Prostate gland (tissue), 2 donors: ENCODE results near the gene TNS1. TPM values are rescaled to one million over a fixed set of nuclear protein-coding genes. Genes with fewer than 3 reads are reported as not detected.
A peak's percentile ranks its signal among the peaks of the same experiment; 100 is the strongest.

Experiments used
- DNase-seq: peaks from one replicate; pipeline ENCODE4 v3.0.0-alpha.2; 2019; ENCODE audit warnings: low spot score
- H3K27ac ChIP-seq, 2 donors: fragments of 200-600 bp; sonication (generic); 2 replicates each; pipeline ENCODE4 v1.5.1; 2017 to 2019
- H3K27me3 ChIP-seq: fragments of 200-600 bp; sonication (generic); replicated peaks from 2 replicates; pipeline ENCODE4 v1.5.1; 2019; ENCODE audit not compliant: insufficient read depth
- H3K36me3 ChIP-seq, 2 donors: fragments of 200-600 bp; sonication (generic); 1 replicate in 1 of 2; 2 replicates in 1 of 2; pipeline versions ENCODE4 v1.5.1 to v1.8.1; 2017 to 2019
- H3K4me1 ChIP-seq: fragments of 200-600 bp; sonication (generic); replicated peaks from 2 replicates; pipeline ENCODE4 v1.5.1; 2019
- H3K4me3 ChIP-seq, 2 donors: fragments of 200-600 bp; sonication (generic); 2 replicates each; pipeline ENCODE4 v1.5.1; 2017 to 2019
- H3K9me3 ChIP-seq: fragments of 200-600 bp; sonication (generic); 2 replicates; pipeline ENCODE4 v1.5.1; 2017
- POLR2A ChIP-seq: fragments of 450-650 bp; IDR thresholded peaks from one replicate; pipeline ENCODE4 v1.6.1; 2016; ENCODE audit warnings: antibody characterized with exemption, mild to moderate bottlenecking
- POLR2AphosphoS5 ChIP-seq: sonication (generic); formaldehyde crosslinking; IDR thresholded peaks from one replicate; pipeline ENCODE4 v1.6.1; 2017; ENCODE audit warnings: antibody characterized with exemption
- WGBS: methylation state at CpG from one replicate; pipeline ENCODE4 v1.1.5; 2018; 5-methylcytosine and 5-hydroxymethylcytosine counted together
- intact Hi-C: fragments of 100-400 bp; cut with DNase I; formaldehyde crosslinking; loops from one replicate; pipeline ENCODE4 v1.14.2; 2022
- total RNA-seq, 2 donors: library from RNA; depleted of rRNA; stranded (reverse); fragments of >200 nt; gene quantifications; one replicate each; pipeline ENCODE4 v1.1.0, GENCODE V29; 2016
- TF ChIP-seq, protein P1 (sequence below), 4 experiments: fragments of 200-600 bp in 2 of 4; fragments of 450-650 bp in 2 of 4; sonication (generic) in 2 of 4; IDR thresholded peaks; 1 replicate in 3 of 4; 2 replicates in 1 of 4; pipeline ENCODE4 v1.5.1; 2016 to 2019; ENCODE audit warnings: antibody characterized with exemption in 4 of 4, mild to moderate bottlenecking in 2 of 4, moderate library complexity in 2 of 4

The TNS1 gene
- total RNA-seq, 2 donors from 2014 or later = 238 to 659 TPM

DNA sequence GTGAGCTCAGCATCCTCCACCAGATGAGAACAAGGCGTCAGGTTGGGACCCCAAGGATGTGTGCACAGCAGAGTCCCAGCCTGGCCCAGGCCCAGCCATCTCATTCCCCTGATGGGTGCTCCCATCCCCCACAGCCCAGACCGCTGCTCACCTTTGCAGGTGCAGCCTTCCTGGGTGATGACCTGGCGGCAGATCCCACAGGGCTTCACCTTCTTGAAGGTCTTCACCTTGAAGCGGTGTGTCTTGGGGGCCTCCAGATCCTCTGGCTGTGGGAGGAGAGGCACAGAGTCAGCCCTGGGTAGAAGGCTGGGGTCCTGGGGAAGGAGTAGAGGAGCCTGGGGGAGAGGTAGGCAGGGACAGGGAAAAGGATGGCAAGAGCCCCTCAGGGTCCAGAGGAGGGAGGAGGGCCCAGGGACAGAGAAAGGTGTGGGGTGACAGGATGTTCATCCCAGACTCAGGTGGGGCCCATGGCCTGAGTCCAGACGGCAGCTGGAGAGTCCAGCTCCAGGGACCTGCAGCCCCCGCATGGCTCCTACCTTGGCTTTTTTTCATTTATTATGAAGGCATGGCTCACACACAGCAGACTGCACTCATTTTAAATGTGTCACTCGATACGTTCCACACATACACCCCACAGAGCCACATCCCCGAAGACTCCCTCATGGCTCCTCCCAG is 11.9 kb downstream of the TNS1 start:
- H3K27ac ChIP-seq = no peak overlapping the region
- intact Hi-C loops = no loop called here
- peaks cover 7% of the 10 kb centered on the region for H3K4me1 ChIP-seq
- TF ChIP-seq POLR2AphosphoS5 (no peak), POLR2A (no peak)
- TF ChIP-seq, protein P1, sequence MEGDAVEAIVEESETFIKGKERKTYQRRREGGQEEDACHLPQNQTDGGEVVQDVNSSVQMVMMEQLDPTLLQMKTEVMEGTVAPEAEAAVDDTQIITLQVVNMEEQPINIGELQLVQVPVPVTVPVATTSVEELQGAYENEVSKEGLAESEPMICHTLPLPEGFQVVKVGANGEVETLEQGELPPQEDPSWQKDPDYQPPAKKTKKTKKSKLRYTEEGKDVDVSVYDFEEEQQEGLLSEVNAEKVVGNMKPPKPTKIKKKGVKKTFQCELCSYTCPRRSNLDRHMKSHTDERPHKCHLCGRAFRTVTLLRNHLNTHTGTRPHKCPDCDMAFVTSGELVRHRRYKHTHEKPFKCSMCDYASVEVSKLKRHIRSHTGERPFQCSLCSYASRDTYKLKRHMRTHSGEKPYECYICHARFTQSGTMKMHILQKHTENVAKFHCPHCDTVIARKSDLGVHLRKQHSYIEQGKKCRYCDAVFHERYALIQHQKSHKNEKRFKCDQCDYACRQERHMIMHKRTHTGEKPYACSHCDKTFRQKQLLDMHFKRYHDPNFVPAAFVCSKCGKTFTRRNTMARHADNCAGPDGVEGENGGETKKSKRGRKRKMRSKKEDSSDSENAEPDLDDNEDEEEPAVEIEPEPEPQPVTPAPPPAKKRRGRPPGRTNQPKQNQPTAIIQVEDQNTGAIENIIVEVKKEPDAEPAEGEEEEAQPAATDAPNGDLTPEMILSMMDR (IDR thresholded peaks at IDR 0.05) = no peak
- WGBS = 89% methylated on average over 9 of the region's 9 CpGs
- no peaks in the 10 kb centered on the region for H3K27me3 ChIP-seq
- H3K36me3 ChIP-seq = no peaks in the 10 kb centered on the region
- DNase-seq = no peak
- H3K9me3 ChIP-seq = no peaks in the 10 kb centered on the region
- H3K4me3 ChIP-seq = no peak overlapping the region

DNA sequence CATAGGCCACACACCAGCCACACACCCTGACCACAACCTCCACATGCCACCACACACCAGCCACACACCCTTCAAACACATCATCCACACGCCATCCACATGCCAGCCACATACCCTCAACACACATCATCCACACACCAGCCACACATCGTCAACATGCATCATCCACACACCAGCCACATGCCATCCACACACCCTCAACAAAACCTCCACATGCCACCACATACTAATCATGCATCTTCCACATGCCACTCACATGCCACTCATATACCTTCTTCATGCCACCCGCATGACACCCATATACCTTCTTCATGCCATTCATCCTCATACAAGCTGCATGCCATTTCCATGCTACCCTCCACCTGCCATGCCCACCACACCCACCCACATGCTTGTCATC is 12.4 kb downstream of the TNS1 start:
- H3K4me3 ChIP-seq = no peak overlapping the region
- H3K36me3 ChIP-seq = no peaks in the 10 kb centered on the region
- no peaks in the 10 kb centered on the region for H3K9me3 ChIP-seq
- intact Hi-C loops = no loop called here
- no peak overlapping the region for H3K27ac ChIP-seq
- peaks cover 7% of the 10 kb centered on the region for H3K4me1 ChIP-seq
- TF ChIP-seq, protein P1 (IDR thresholded peaks at IDR 0.05) = no peak
- no peak for TF ChIP-seq POLR2AphosphoS5
- TF ChIP-seq POLR2A = no peak
- no peaks in the 10 kb centered on the region for H3K27me3 ChIP-seq
- DNase-seq = no peak
- 95% methylated on average over 3 of the region's 3 CpGs for WGBS

GRCh38 chr2:217989221-217989948 is 13.4 kb downstream of the TNS1 start:
- TF ChIP-seq, protein P1 (IDR thresholded peaks at IDR 0.05) = no peak
- TF ChIP-seq POLR2A = no peak
- no peak for TF ChIP-seq POLR2AphosphoS5
- intact Hi-C loops = loop anchor here (5.0 kb wide), 1 partner anchor 102 kb away; no protein-coding TSS in a partner anchor
- no peak for DNase-seq
- H3K9me3 ChIP-seq = no peaks in the 10 kb centered on the region
- peak overlapping the region in 1 of 2 donors; percentile 83 for H3K27ac ChIP-seq
- no peak overlapping the region for H3K4me3 ChIP-seq
- no peaks in the 10 kb centered on the region for H3K36me3 ChIP-seq
- 85% methylated on average over 9 of the region's 9 CpGs for WGBS
- H3K4me1 ChIP-seq = peaks cover 7% of the 10 kb centered on the region
- H3K27me3 ChIP-seq = no peaks in the 10 kb centered on the region

GRCh38 chr2:217988840-217989204 is 14.0 kb downstream of the TNS1 start:
- DNase-seq = no peak
- TF ChIP-seq, protein P1 (IDR thresholded peaks at IDR 0.05) = peak in 1 of 4 experiments; percentile 4
- no peak for TF ChIP-seq POLR2A
- intact Hi-C loops = loop anchor here (1.0 to 5.0 kb wide), 3 partner anchors 102 to 204 kb away; no protein-coding TSS in a partner anchor

More at GRCh38 chr2:217988840-217989204, 14.0 kb downstream of the TNS1 start:
- H3K36me3 ChIP-seq = no peaks in the 10 kb centered on the region
- 47% methylated on average over 4 of the region's 4 CpGs for WGBS
- no peaks in the 10 kb centered on the region for H3K9me3 ChIP-seq
- peaks cover 7% of the 10 kb centered on the region for H3K4me1 ChIP-seq
- no peak overlapping the region for H3K4me3 ChIP-seq
- no peaks in the 10 kb centered on the region for H3K27me3 ChIP-seq
- peak overlapping the region; percentile 80 to 83 for H3K27ac ChIP-seq
